Transverse colon (tissue), 4 donors: ENCODE measurements around the gene PTBP1. TPM values are rescaled to one million over a fixed set of nuclear protein-coding genes. Genes with fewer than 3 reads are reported as not detected.

Experiments used
- DNase-seq: peaks from one replicate; pipeline ENCODE4 v3.0.0-alpha.2; 2019
- H3K27ac ChIP-seq, 4 donors: fragments of 200-600 bp; sonication (generic); 2 replicates each; pipeline ENCODE4 v1.5.1; 2016 to 2018; ENCODE audit warnings: inconsistent platforms in 4 of 4
- H3K27me3 ChIP-seq: fragments of 200-600 bp; sonication (generic); 2 replicates; pipeline ENCODE4 v1.5.1; 2017; ENCODE audit warnings: inconsistent platforms
- H3K36me3 ChIP-seq, 4 donors: fragments of 200-600 bp; sonication (generic); 2 replicates each; pipeline ENCODE4 v1.5.1; 2017 to 2019; ENCODE audit warnings: inconsistent platforms in 4 of 4
- H3K4me1 ChIP-seq, 4 donors: fragments of 200-600 bp; sonication (generic); 2 replicates each; pipeline ENCODE4 v1.5.1; 2017 to 2020; ENCODE audit warnings: inconsistent platforms in 4 of 4
- H3K4me3 ChIP-seq, 4 donors: fragments of 200-600 bp; sonication (generic); 1 replicate in 1 of 4; 2 replicates in 3 of 4; pipeline versions ENCODE4 v1.5.1 to v1.6.1; 2017 to 2019; ENCODE audit warnings: inconsistent platforms in 4 of 4
- H3K9me3 ChIP-seq, 2 donors: fragments of 200-600 bp; sonication (generic); 2 replicates each; pipeline ENCODE4 v1.5.1; 2017 to 2019; ENCODE audit warnings: inconsistent platforms in 2 of 2
- CTCF ChIP-seq, 5 experiments: fragments of 200-600 bp in 3 of 5; fragments of 450-650 bp in 2 of 5; sonication (generic) in 3 of 5; IDR thresholded peaks; 1 replicate in 2 of 5; 2 replicates in 3 of 5; pipeline ENCODE4 v1.5.1; 2016 to 2017; ENCODE audit warnings: antibody characterized with exemption in 5 of 5, inconsistent platforms in 3 of 5, mild to moderate bottlenecking in 2 of 5, moderate library complexity in 1 of 5
- EP300 ChIP-seq: sonication (generic); formaldehyde crosslinking; IDR thresholded peaks from one replicate; pipeline ENCODE4 v1.6.1; 2017; ENCODE audit warnings: antibody characterized with exemption, low read depth
- POLR2A ChIP-seq: fragments of 450-650 bp; IDR thresholded peaks from one replicate; pipeline ENCODE4 v1.6.1; 2016; ENCODE audit warnings: antibody characterized with exemption, mild to moderate bottlenecking, moderate library complexity
- POLR2AphosphoS5 ChIP-seq, 3 donors: sonication (generic); formaldehyde crosslinking; IDR thresholded peaks; one replicate each; pipeline ENCODE4 v1.6.1; 2016; ENCODE audit warnings: antibody characterized with exemption in 3 of 3
- WGBS, 2 donors: methylation state at CpG; one replicate each; pipeline ENCODE4 v1.1.5; 2018; ENCODE audit warnings: low coverage in 1 of 2; 5-methylcytosine and 5-hydroxymethylcytosine counted together
- in situ Hi-C, 4 donors: fragments of 200-750 bp; cut with MboI; loops; one replicate each; pipeline versions ENCODE4 v1.15.0 to v1.15.1; 2017; ENCODE audit warnings: low sequenced_read_pairs in 3 of 4, low pct_ligation_motif_present in 1 of 4, low pct_unique_long_range_greater_than_20kb in 1 of 4
- intact Hi-C: fragments of 100-400 bp; cut with DNase I; formaldehyde crosslinking; loops from one replicate; pipeline ENCODE4 v1.15.1; 2023; ENCODE audit warnings: low total_unique reads
- total RNA-seq, 4 donors: library from RNA; depleted of rRNA; stranded (reverse); fragments of >200 nt; gene quantifications; one replicate each; pipeline ENCODE4 v1.1.0, GENCODE V29; 2016

Gene PTBP1
- total RNA-seq, 4 donors from 2014 or later: 145 to 258 (median 194) TPM

GRCh38 chr19:791567-792305 is 5.5 kb upstream of the PTBP1 start:
- Histone ChIP-seq H3K27me3 (no peaks in the 10 kb centered on the region), H3K4me1 (peaks cover 0 to 19% (median 11%) of the 10 kb centered on the region in 4 donors), H3K36me3 (no peaks in the 10 kb centered on the region), H3K27ac (no peak overlapping the region), H3K4me3 (no peak overlapping the region), H3K9me3 (no peaks in the 10 kb centered on the region)
- WGBS, 2 donors: 63 to 67% methylated on average over 4 to 8 of the region's 8 CpGs
- DNase-seq: no peak
- intact Hi-C loops (no loop called here), in situ Hi-C loops (no loop called here)
- TF ChIP-seq POLR2AphosphoS5 (IDR thresholded peaks at IDR 0.05) (no peak), CTCF (IDR thresholded peaks at IDR 0.05) (no peak), POLR2A (no peak), EP300 (no peak)

- in situ Hi-C loops (no loop called here), intact Hi-C loops (no loop called here)
- no peak overlapping the region for H3K4me3 ChIP-seq
- 82% methylated on average over 16 of the region's 16 CpGs; no CpG with 5 or more reads in 1 of the 2 donors for WGBS, 2 donors
- H3K4me1 ChIP-seq: peaks cover 0 to 19% (median 11%) of the 10 kb centered on the region in 4 donors
- H3K9me3 ChIP-seq: no peaks in the 10 kb centered on the region
- DNase-seq: no peak
- no peaks in the 10 kb centered on the region for H3K36me3 ChIP-seq
- TF ChIP-seq POLR2AphosphoS5 (IDR thresholded peaks at IDR 0.05): no peak
- TF ChIP-seq CTCF (IDR thresholded peaks at IDR 0.05): no peak
- TF ChIP-seq EP300: no peak
- no peak for TF ChIP-seq POLR2A
- no peaks in the 10 kb centered on the region for H3K27me3 ChIP-seq
- no peak overlapping the region for H3K27ac ChIP-seq
Measured at GRCh38 chr19:792306-792885, 4.9 kb upstream of the PTBP1 start.

- 94% methylated on average over 12 of the region's 12 CpGs; no CpG with 5 or more reads in 1 of the 2 donors for WGBS, 2 donors
- H3K4me3 ChIP-seq: no peak overlapping the region
- DNase-seq: no peak
- H3K36me3 ChIP-seq: no peaks in the 10 kb centered on the region
- TF ChIP-seq CTCF (IDR thresholded peaks at IDR 0.05): no peak
- no peak for TF ChIP-seq EP300
- TF ChIP-seq POLR2A: no peak
- TF ChIP-seq POLR2AphosphoS5 (IDR thresholded peaks at IDR 0.05): no peak
- intact Hi-C loops (no loop called here), in situ Hi-C loops (no loop called here)
- no peaks in the 10 kb centered on the region for H3K27me3 ChIP-seq
- no peak overlapping the region for H3K27ac ChIP-seq
- H3K4me1 ChIP-seq: peaks cover 0 to 19% (median 11%) of the 10 kb centered on the region in 4 donors
- H3K9me3 ChIP-seq: no peaks in the 10 kb centered on the region
Measured at GRCh38 chr19:793806-794205, 3.4 kb upstream of the PTBP1 start.

GRCh38 chr19:795073-795611 is 2.1 kb upstream of the PTBP1 start:
- 73% methylated on average over 28 of the region's 28 CpGs; no CpG with 5 or more reads in 1 of the 2 donors for WGBS, 2 donors
- Histone ChIP-seq H3K27ac (peak overlapping the region; percentile 2 to 93 (median 52)), H3K9me3 (no peaks in the 10 kb centered on the region), H3K4me3 (no peak overlapping the region), H3K36me3 (no peaks in the 10 kb centered on the region), H3K4me1 (peaks cover 8 to 29% (median 23%) of the 10 kb centered on the region in 4 donors), H3K27me3 (no peaks in the 10 kb centered on the region)
- no peak for TF ChIP-seq CTCF (IDR thresholded peaks at IDR 0.05)
- TF ChIP-seq EP300: no peak
- no peak for TF ChIP-seq POLR2AphosphoS5 (IDR thresholded peaks at IDR 0.05)
- TF ChIP-seq POLR2A: no peak
- intact Hi-C loops (no loop called here), in situ Hi-C loops (no loop called here)
- no peak for DNase-seq
